H1 (cell line): Measurements from ENCODE around the gene BIRC7. TPM values are rescaled to one million over a fixed set of nuclear protein-coding genes. Genes with fewer than 3 reads are reported as not detected.

Experiments used
- polyA plus RNA-seq, 7 experiments: library from polyadenylated mRNA; depleted of rRNA in 3 of 7; stranded (reverse) in 5 of 7; unstranded in 2 of 7; fragments of >200 nt in 5 of 7; fragments of 200-250 nt in 2 of 7; gene quantifications; 1 replicate in 5 of 7; 2 replicates in 1 of 7; 4 replicates in 1 of 7; pipeline versions ENCODE4 v1.2.1 to v1.2.3, GENCODE V29; 2011 to 2013; ENCODE audit warnings: missing spikeins in 2 of 7, mixed read lengths in 2 of 7
- total RNA-seq: library from RNA; stranded (reverse); fragmentation: NEBNext Ultra II Directional; extraction: Animal tissue kit (Norgen Biotek cat#: 25700); gene quantifications from 2 replicates; pipeline ENCODE4 v1.2.1, GENCODE V29; 2021
- TF ChIP-seq, protein P1 (sequence below): IDR thresholded peaks from 2 replicates; pipeline ENCODE4 v1.6.1; 2011; ENCODE audit warnings: low read length, improper control_type of control experiment

The BIRC7 gene
- total and polyA plus RNA-seq, 2 of the 8 experiments (the other 6 are each of a cell fraction or from before 2014, with no cell fraction given): 0.11 to 0.41 TPM

- TF ChIP-seq, protein P1, sequence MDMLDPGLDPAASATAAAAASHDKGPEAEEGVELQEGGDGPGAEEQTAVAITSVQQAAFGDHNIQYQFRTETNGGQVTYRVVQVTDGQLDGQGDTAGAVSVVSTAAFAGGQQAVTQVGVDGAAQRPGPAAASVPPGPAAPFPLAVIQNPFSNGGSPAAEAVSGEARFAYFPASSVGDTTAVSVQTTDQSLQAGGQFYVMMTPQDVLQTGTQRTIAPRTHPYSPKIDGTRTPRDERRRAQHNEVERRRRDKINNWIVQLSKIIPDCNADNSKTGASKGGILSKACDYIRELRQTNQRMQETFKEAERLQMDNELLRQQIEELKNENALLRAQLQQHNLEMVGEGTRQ: no peak
Measured at GRCh38 chr20:63264519-63264918, 28.8 kb downstream of the BIRC7 start (continued).
